Gastroesophageal sphincter (tissue), 3 donors: Measurements from ENCODE around the gene RBM33.

ENCODE experiments used
- EP300 ChIP-seq: sonication (generic); formaldehyde crosslinking; IDR thresholded peaks from one replicate; pipeline ENCODE4 v1.6.1; 2017; ENCODE audit warnings: antibody characterized with exemption, mild to moderate bottlenecking
- POLR2A ChIP-seq, 2 donors: fragments of 450-650 bp; IDR thresholded peaks; one replicate each; pipeline ENCODE4 v1.6.1; 2017; ENCODE audit warnings: antibody characterized with exemption in 2 of 2, mild to moderate bottlenecking in 2 of 2, moderate library complexity in 1 of 2
- POLR2AphosphoS5 ChIP-seq: sonication (generic); formaldehyde crosslinking; IDR thresholded peaks from one replicate; pipeline ENCODE4 v1.6.1; 2017; ENCODE audit warnings: antibody characterized with exemption
- TF ChIP-seq, protein P1 (sequence below), 4 experiments: fragments of 200-600 bp in 2 of 4; fragments of 450-650 bp in 2 of 4; sonication (generic) in 1 of 4; IDR thresholded peaks; one replicate each; pipeline ENCODE4 v1.5.1; 2017 to 2019; ENCODE audit warnings: antibody characterized with exemption in 4 of 4, mild to moderate bottlenecking in 2 of 4, moderate library complexity in 2 of 4

DNA sequence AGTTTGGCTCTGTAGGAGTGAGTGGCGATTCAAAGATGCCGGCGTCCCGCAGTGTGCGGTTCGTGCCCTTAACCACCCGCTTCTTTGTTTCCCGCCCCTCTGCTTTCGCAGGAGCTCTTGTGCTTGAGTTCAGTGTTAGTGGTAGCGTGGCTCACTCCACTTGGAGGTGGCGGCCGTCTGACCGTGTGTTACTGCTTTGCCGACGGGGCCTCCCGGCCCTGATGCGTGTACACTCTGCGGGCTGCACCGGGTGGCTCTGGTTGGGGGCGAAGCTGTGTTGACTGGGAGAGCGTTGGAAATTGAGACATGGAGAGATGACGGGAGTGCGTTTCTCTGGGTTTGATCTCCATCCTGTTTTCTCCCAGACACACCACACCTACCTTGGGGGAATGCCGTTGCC, 136.4 kb downstream of the RBM33 start:
- TF ChIP-seq, protein P1, sequence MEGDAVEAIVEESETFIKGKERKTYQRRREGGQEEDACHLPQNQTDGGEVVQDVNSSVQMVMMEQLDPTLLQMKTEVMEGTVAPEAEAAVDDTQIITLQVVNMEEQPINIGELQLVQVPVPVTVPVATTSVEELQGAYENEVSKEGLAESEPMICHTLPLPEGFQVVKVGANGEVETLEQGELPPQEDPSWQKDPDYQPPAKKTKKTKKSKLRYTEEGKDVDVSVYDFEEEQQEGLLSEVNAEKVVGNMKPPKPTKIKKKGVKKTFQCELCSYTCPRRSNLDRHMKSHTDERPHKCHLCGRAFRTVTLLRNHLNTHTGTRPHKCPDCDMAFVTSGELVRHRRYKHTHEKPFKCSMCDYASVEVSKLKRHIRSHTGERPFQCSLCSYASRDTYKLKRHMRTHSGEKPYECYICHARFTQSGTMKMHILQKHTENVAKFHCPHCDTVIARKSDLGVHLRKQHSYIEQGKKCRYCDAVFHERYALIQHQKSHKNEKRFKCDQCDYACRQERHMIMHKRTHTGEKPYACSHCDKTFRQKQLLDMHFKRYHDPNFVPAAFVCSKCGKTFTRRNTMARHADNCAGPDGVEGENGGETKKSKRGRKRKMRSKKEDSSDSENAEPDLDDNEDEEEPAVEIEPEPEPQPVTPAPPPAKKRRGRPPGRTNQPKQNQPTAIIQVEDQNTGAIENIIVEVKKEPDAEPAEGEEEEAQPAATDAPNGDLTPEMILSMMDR (IDR thresholded peaks at IDR 0.05): no peak
- TF ChIP-seq POLR2A (IDR thresholded peaks at IDR 0.05): no peak
- TF ChIP-seq POLR2AphosphoS5: no peak
- no peak for TF ChIP-seq EP300
